DMS 273 treated with DMSO at 0.1 percent for 48 hours (cell line): ENCODE measurements around the gene TRAIP.

ENCODE experiments used
- DNase-seq: peaks from one replicate; lab custom pipeline; 2025; lab: John Stamatoyannopoulos, UW

The TRAIP gene

DNA sequence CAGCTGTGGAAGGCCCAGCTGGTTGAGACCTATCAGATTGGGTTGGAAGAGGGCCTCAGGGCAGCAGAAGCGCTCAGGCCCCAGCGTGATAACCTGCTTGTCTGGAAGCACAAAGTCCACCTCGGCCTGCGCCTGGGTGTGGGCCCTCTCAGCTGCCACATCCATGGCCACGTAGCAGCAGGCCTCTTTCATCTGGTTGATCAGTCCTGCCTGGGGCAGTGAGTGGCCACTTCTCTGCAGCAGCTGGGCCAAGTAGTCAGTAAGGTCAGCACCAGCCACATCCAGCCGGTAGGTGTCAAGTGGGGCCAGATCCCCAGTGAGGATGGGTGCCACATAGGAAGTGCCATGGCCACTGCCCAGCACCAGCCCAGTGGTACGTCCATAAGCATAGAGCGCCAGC, 17.3 kb upstream of the TRAIP start:
- DNase-seq, result no peak

DNA sequence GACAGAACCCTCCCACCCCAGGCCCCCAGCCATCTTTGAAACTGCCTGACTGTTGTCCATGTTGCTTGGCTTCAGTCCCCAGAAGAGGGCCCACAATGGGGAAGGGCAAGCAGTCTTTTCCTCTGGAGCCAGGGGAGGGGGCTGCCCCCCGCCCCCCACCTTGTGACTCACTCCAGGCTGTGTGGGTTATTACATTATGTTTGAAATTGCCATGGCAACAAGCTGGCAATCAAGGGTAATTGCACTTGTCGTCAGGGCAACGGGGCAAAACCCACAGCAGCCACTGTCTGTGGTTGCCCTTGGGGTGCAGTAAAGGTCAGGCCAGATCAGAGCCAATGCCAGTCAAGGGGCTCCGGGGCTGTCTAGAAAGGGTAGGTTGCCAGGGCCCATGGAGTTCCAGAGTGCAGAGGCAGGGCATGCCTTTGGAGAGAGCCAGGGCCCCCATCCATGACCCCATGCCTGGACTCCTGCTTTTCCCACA, 16.5 kb upstream of the TRAIP start:
- no peak for DNase-seq

DNA sequence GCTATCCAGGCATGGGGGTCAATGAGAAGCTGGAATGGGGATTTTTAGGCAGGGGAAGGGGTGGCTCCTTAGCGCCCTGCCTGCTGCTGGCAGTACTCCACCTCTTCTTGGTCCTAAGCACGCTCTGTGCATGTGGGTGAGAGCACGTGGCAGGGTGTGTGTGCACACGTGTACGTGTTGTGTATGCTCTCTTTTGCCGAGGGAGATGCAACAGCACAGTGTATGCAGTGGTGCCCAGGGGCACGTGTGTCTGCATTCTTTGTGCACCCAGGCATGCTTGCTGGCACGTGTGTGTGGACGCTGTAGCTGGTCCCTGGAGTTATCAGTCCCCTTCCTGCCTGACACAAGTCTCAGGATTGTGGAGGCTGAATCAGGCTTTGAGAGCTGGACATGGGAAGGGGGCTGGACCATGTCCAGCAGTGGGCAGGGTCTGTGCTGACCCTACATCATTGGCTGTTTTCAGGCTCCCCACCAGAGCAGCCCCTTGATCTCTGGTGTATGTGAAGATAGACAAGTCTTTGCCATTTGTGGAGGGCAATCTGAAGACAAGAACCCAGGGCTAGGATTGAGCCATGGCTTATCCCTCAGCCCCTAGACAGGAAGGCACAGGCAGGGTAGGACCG, 15.3 kb upstream of the TRAIP start:
- no peak for DNase-seq

DNA sequence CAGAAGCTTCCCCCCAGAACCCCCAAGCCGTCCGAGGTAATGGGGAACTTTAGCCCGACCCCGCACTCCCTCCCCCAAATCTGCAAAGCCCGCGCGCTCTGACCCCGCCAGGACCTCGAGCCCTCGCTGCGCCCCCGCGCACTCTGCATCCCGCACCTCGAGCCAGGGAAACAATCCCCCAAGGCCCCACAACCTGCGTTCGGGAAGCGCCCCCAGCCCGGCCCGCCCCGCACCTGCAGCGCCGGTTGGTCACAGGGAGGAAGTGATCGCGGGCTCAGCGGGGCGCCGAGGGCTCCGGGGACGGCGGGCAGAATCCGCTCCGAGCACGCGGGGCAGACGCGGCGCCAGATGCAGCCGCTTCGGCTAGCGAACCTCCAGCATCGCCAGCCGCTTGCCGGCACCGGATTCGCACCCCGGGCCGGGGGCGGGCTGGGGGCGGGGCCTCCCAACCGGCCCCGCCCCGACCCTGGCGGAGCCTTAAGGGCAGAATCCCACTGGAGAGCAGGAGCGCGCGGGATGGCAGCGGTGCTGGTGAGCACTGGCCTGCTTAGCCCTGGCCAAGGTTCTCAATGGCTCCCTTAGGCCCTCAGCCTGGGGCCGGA, 13.3 kb upstream of the TRAIP start, which contains the start of gene CAMKV:
Gene CAMKV, minus strand, starts transcription at position 382 of the 602 bp plus-strand sequence. CDS start 7,518 bp downstream, outside the sequence.
- no peak for DNase-seq

DNA sequence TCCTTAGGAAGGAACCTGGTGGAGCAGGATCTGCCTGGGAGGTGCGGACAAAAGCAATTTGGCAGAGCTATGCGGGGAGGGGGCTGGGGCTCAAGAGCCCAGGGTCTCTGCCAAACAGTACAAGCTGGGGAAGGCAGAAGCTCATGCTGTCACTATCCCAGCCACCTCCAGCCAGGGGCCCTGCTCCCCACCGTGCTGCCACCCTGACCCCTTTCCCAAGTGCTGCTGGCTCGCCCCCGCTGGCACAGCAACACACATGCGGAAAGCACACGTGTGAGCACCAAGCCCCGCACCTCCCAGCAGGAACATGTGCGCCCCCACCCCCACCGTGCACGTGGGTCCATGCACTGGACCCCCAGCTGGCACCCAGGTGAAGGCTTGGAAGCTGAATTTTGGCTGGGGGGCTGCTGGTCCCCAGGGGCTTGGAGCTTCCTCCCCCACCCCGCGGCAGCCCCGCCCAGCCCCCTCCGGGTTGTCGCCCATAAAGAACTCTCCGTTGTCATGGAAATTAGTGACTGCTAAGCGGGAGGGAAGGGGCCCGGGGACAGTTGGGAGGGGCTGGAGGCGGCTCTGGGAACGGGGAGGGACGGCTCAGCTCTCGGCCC, 12.6 kb upstream of the TRAIP start:
- no peak for DNase-seq

DNA sequence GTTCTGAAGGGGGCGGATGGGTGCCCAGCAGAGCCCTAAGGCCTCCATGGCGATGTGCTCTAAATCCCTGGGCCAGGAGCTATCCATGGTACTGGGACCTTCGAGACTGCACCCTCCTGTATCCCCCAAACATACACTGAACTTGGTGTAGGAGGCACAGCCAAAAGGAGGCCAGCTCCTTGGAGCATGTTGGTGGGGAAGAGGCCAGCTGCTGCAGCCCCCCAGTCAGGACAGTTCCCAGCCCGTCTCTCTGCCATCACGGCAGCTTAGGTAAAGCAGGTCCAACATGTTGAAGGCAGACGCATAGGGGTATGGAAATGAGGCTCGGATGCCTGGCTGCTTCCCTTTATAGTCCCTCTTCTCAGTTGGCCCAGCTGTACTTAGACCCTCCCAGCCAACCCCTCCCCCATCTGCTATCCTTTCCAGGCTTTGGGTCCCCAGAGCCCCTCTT, 11.5 kb upstream of the TRAIP start:
- no peak for DNase-seq

DNA sequence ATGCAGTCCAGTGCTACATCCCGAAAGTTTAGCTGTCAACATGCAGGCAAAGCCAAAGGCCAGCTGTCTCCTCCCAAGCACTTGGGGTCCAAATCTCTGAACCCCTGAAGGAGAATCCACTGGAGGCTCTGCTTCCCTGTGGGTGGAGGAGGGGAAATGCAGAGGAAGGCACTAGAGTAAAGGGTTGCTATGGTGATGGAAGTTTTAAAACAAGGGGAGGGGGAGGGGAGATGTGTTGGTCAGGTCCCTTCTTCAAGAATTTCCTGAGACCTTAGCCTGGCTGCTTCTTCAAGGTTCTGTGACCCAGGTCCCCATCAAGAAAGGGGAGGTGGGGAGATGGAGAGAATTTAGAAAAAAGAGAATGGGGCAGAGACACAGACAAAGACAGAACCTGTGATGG, 11.0 kb upstream of the TRAIP start:
- DNase-seq, result no peak

DNA sequence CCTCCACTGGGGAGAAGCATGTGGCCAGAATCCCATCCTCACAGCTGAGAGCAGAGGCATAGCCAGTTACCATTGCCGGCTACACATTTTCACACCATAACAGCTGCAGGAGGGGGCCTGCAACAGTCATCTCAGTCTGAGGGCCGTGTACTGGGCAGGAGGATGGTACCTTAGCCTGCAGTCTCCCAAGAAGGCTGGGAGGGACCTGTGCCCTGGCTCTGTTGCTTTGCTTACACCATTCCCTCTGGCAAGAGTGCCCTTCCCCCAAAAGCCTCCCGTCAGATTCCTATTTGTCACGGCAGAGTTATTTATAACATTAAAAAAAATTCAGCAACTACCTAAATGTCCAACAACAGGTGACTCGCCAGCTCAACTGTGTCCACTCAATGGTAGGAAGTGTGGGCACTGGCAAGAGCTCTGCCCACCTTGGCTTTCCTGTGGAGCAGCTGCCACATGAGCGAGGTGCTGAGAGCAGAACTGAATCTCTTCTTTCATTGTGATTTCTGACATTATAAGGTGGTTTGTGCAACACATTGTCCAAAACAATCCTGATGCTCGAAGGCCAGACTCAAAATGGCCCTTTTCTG, 8.9 kb upstream of the TRAIP start:
- no peak for DNase-seq

DNA sequence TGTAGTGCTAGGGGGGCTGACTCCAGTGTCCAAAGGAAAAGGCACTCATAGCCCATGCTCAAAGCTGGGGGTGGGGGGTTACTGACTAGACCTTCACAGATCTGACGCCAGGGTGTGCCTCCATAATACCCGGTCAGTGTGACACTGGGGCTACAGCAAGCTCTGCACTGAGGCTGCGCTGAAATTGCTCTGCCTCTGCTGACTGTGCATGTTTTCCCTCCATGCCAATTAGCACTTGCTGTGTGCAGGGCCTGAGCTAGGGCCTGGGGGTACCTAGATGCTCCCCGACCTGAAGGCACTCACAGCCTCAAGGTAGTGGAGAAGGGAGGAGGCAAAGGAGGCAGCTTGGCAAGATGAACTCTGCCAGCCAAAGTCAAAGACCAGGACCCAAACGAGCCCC, 8.1 kb upstream of the TRAIP start:
- DNase-seq, result no peak

DNA sequence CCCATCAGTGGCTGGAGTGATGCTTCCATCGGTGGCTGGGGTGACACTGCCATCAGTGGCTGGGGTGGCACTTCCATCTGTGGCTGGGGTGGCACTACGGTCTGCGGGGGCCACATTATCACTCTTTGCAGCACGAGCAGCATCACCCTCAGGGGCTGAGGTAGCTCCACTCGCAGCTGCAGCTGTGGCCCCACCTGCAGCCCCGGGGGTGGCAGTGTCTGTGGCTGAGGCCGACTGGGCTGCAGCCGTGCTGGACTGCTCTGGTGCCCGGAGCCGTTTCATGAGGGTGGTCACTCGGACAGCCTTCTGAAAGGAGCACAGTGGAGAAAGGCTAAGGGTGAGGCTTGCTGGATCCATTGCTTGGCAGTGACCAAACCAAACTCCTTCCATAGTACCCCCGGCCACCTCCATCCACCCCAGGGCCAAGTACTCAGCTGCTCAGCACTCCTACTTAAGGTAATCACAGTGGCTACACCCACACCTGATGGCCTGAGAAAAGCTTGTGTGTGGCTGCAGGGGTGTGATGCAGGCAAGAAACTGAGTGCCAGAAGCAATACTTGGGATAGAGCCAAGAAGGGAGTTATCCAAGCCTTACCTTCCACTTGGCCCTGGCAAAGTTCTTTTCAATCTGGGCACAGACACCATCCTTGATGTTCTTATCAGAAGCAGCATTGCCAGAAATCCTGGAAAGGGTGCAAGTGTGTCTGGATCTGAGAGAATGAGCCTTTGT, 3.4 kb upstream of the TRAIP start:
- no peak for DNase-seq

DNA sequence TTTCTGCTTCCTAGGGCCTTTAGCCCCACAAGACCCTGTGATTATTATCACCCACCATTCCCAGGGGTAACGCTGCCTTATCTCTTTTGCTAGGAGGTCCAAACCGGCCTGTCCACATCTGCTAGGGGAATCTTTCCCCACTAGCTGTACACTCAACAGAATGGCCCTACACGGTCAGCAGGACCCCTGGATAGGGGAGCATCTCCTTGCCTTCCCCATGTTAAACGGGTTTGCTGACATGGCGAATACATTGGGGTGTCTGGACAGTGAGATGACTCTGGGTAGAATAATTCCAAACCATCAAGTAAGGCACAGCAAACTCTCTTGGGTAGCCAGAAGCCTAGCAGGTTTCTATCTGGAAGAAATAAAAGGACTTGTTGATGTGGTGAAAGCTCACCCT, 702 bp downstream of the TRAIP start:
- no peak for DNase-seq

DNA sequence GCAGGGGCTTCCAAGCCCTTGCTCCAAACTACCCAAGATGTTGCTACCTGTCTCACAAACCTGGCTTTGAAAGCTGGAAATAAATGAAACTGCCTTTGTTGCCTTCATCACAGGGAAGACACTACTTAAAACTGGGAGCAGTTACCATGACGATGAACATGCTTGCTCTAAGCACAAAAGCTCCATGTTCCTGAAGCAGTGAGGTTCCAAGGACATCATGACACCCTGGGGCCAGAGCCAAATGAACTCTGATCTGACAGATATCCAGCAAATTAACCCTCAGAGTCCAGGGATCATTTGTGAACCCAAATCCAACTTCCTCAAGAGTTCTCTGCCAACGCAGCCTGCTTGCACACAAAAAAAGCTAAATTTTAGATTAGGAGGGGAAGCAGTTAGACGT, 10.7 kb downstream of the TRAIP start:
- no peak for DNase-seq

DNA sequence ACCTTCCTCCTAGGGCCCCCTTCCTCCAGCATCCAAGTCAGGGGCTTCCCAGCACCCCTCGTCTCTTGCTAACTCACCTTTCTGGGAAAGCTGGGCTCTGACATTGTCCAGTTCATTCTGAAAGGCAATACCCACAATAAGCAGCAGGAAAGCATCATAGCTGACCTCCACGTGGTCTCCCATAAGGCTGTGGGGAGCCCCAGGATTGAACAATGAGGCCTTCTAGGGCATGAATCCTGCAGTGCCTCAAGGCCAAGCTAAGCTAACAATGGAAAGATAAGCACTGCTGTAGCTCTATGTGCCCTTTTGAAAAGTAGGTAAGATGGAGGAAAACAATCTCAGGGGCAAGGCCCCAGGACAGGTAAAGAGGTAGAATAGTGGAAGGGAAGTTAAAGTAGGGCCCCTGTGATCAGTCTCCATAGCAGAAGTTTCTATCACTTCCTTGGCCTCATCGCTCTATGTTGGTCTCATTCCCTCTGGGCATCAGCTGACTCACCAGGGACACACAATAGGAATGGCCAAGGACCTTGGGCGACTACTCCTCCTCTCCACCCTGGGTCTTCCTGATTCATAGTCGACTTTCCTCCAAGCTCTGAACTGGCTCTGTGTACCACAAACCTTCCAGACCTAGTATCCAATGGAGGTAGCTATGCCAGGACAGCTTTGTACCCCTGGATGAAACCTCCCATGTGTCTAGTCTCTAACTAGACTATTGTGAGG, 11.7 kb downstream of the TRAIP start:
- DNase-seq, result no peak

DNA sequence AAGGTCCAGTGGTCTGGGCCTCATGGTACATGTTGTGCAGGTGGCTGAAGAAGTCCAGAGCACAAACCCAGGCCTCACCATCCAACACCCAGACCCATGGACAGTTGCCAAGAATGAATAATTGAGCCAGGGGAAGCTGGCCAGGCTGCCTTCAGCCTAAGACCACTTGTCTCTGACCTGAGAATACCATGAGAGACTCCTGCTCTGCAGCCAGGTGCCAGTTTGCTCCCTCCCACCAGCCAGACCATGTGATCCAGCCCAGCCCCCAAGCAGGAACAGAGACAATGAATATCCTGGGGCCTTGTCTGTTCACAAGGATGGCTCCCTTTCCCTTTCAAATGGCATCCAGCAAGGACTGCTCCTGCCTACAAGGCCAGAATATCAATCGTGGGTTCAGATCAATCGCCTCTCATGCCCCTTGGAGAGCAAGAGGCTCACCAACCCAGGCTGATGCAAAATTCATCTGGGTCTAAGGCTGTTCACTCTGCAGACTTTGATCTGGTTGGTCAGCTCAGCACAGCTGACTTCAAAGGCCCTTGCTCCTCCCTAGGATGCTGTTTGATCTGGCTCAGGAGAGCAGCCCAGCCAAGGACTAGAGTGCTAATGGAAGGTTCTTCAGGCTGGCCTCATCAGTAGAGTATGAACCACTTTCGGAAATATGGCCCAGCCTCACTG, 13.4 kb downstream of the TRAIP start:
- DNase-seq, result no peak

DNA sequence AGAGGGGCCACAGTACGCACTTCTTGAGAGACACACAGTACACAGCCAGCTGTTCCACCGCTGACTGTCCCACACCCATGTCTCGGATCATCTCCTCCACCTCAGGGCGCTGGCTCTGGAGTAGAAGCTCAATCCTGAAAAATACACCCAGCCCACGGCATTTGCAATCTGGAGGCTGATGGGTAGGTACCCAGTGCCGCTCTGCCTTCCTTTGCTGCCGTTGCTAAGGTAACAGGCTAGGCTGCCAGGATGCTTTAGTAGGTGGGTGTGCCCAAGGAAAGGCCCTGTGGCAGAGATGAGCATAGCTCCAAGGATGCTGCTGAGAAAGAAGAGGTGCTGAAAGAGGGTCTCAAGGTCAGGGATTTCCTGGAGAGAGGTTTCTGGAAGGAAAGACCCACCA, 14.6 kb downstream of the TRAIP start:
- DNase-seq, result no peak

DNA sequence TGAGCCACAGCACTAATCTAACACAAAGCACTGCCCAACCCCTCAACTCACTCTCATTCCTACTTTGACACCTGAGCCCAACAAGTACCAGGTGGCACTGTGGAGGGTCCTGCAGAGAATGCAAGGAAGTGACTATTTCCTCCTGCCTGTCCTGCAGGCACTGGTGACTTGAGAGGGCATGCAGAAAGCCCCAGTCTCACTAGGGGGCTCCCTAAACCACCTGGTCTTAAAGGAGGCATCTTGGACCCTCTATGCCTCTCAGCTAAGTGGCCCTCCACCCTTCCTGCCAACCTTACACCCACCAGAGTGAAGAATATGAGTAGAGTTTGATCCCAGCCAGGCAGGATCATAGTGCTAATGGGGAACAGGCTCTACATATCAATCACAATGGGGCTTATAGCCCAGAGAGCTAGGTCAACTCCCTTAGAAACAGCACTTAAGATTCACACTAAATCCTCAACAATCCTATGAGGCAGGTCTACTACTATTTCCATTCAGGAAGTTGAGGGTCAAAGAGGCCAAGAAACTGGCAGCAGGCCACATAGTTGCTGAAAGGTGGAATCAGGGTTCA, 15.2 kb downstream of the TRAIP start:
- no peak for DNase-seq

DNA sequence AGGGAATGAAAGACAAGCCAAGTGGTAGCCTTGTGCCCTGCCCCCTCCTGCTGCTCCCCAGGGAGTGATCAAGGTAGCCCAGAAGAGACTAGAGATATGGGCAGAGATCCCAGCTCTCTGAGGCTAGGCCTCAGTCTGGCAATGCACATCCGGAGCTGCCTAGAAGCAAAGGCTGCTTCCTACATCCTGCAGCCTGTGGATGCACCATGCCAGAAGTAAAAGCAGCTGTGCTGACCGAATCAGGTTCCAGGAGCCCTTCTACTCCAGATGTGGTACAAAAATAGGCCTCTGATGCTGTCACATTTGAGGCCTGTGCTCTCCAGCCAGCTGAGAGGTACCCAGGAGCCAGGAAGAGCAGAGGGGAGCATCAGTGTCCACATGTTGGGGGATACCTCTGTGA, 16.0 kb downstream of the TRAIP start:
- DNase-seq, result no peak

DNA sequence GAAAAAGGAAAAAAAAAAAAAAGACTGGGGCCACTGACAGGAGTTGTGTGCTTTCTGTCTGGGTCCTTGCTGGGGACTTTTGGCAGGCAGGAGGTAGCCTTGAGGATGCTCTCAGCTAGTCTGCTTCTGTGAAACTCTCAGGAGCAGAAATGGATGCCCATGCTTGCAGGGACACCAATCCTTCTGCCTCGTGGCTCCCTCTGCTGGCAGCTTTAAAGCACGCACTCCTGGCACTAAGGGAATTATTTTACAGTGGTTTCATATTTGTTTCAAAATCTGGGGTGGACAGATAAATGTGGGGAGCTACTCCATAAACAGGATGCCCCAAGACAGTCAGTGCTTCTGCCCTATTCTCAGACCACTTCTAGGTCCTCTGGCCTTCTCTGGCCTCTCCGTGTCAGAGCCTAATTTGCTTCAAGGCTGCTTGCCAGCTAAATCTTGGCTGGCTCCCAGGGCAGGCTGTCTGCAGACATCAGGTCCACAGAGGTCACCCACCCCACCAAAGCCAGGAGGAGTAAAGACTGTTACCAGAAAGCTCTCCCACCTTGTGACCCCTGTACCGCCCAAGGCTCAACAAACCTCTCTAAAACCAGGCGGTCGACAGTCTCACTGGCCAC, 17.1 kb downstream of the TRAIP start:
- DNase-seq, result peak; percentile 28

DNA sequence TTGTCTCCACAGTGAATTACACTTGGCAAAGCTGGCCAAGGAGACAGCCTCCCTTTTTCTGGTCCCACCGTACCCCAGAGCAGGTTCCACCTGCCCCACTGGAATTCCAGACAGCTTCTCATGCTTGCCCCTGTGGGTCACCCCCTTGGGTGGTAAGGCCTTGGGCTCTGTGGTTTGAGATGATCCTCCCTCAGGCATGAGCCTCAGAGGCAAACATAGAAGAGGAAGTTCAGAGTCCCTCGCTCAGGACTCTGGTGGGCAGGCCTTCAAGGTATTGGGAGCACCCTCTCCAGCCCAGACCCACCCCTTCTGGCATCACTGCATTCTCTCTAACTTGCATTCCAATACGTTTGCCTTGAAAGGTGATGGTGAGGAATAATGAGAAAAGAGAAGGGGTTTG, 25.0 kb downstream of the TRAIP start:
- DNase-seq, result no peak

DNA sequence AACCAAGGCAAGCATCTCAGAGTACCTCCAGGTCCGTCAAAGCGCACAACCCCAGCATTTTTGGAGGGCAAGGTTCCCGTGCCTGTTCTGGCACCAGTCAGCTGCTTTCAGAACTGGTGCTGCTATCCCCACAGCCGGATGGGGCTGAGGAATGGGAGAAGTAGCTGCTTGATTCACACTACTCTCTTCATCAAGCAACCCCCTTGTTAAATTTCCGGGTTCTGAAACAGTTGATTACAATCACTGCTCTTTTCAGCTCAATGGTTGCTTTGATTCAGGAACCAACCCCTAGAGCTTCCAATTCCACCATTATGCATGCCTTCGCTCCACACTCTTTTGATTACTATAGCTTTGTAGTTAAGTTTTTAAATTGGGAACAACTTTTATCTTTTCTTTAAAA, 30.3 kb downstream of the TRAIP start:
- no peak for DNase-seq
